NCI-H2107 treated with DMSO at 0.1 percent for 48 hours (cell line): ENCODE results near the gene NUDT17.
"Not testable (repeated sequence)": the region's sequence is repeated elsewhere in the genome, so short reads cannot be mapped to it uniquely, and the experiment has no call there.

Experiments used
- DNase-seq: peaks from one replicate; lab custom pipeline; 2025; ENCODE audit not compliant: unreplicated experiment; lab: John Stamatoyannopoulos, UW

The NUDT17 gene, protein sequence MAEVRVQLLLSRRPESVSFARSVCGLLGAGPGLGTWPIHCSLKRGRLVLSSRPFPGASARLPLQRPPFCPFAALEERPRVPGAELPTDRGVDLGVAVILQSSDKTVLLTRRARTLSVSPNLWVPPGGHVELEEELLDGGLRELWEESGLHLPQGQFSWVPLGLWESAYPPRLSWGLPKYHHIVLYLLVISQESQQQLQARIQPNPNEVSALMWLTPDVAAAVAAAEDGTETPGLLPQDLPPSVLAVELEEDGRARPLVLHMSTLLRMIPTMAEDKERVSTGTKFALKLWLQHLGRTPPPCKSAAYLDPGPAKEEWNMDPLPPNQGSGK

GRCh38 chr1:145845514-145846161 lies at the start of gene NUDT17:
Gene NUDT17 (plus strand): TSS chr1:145845630. CDS start chr1:145845641, 11 bp downstream.
- peak; percentile 82 for DNase-seq

GRCh38 chr1:145796753-145797152 lies 48.7 kb upstream of the NUDT17 start:
- DNase-seq: no peak

GRCh38 chr1:145799806-145800205 lies 45.6 kb upstream of the NUDT17 start:
- no peak for DNase-seq

DNA sequence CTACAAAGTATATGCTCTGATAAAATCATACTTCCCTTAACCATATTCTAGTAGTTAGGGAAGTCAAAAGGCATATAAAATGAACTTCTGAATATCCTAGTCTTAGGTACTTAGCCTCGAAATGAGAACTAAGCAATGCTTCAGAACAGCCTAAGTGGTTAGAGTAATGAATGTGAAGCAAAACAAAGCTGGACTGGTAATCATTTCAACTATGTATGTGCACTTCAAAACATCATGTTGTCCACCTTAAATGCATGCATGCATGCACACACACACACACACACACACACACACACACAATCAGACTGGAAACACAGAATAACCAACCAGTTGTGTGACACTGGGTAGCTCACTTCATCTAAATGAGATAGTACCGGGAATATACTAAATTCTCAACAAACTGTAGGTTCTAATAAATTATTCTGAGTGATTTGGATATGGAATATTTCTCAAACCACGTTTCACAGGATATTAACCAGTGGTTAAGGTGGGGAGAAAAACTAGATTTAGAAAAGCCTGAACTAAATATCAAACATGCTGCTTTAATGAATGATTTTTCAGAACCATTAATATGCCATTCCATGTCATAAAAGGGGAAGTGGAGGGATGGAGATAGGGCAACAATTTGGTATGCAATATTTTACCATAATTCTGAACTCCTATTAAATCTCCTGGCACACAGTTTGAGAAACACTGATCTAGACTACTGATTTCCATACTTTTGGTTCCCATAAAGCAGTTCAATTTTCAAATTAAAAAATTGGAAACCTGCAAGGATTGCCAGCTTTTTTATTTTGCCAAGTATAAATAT lies 41.0 kb upstream of the NUDT17 start:
- no peak for DNase-seq

DNA sequence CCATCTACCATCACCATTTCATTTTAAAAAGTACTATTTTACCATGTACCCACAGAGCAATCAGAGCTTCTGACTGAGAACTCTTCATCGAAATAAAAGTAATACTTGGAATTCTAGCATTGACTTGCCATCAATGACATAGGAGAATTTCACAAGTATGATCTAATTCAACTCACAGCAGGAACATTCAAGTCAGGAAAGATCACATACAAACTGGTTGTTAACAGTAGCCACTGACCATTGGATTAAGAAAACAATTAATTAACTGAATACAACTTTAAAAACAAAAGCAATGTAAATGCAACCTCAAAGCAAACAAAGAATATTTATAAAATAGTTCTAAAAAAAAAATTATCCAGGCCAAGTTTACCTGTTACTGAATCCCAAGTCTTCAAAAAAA lies 40.4 kb upstream of the NUDT17 start:
- no peak for DNase-seq

DNA sequence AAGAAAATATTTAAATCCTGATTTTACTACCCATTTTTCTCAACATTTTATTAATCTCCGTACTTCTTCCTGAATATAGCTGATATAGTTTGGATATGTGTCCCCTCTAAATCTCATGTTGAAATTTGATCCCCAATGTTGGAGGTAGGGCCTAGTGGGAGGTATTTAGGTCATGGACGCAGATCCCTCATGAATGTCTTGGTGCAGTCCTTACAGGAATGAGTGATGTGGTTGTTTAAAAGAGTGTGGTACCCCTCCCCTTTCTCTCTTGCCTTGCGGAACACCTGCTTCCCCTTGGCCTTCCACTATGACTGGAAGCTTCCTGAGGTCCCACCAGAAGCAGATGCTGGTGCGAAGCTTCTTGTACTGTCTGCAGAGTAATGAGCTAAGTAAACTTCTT lies 39.0 kb upstream of the NUDT17 start:
- DNase-seq: no peak

GRCh38 chr1:145806844-145807243 lies 38.6 kb upstream of the NUDT17 start:
- no peak for DNase-seq

- DNase-seq: not testable (repeated sequence)
These were observed 32.2 kb upstream of the NUDT17 start for GRCh38 chr1:145812977-145813810.

GRCh38 chr1:145818095-145818494 lies 27.3 kb upstream of the NUDT17 start:
- DNase-seq: not testable (repeated sequence)

- DNase-seq: not testable (repeated sequence)
These were observed 22.6 kb upstream of the NUDT17 start for GRCh38 chr1:145822779-145823331.

- DNase-seq: peak; percentile 82
These were observed 21.6 kb upstream of the NUDT17 start, which contains the start of the genes POLR3C and RNF115 for GRCh38 chr1:145823565-145824498. Gene POLR3C (plus strand): TSS chr1:145824200. CDS start chr1:145825777, 1,577 bp downstream. Gene RNF115 (minus strand): TSS chr1:145824095. CDS start chr1:145823873, 222 bp downstream.

DNA sequence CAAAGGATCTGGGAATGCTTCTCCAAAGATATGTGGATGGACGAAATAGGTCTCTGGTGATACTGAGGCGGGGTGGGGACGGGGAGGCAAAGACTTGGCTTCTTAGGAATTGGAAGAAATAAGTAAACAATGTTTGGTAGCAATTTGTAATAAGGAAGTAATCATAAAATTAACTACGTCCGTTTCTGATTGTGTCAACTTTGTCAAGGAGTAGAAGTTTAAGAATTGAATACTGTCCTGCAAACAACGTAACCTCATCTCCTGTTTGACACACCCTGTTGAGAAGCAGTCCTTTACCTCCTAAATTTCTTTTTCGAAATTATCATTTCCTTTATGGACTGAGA lies 21.0 kb upstream of the NUDT17 start:
- no peak for DNase-seq

DNA sequence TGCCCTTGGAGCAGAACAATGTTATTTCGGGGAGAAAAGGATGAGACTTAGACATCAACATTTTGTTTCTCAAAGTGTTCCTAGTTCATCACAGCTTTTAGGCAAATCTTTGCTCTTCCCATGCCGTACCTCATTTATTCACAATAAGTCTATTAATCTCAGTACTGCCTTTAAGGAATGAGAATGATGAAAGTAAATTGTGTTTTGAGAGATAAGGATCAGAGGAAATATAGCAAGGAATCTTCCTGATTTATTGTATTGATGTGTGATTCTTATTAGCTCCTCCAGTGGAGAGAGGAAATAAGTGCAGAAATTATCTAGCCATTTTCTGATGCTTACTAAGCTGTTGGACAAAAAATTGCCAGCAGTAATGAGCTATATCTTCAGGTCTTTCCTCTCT lies 19.4 kb upstream of the NUDT17 start:
- DNase-seq: no peak

- DNase-seq: no peak
These were observed 17.5 kb upstream of the NUDT17 start for GRCh38 chr1:145827966-145828365.

GRCh38 chr1:145828367-145829026 lies 16.9 kb upstream of the NUDT17 start:
- DNase-seq: no peak

GRCh38 chr1:145830810-145831209 lies 14.6 kb upstream of the NUDT17 start:
- not testable (repeated sequence) for DNase-seq

DNA sequence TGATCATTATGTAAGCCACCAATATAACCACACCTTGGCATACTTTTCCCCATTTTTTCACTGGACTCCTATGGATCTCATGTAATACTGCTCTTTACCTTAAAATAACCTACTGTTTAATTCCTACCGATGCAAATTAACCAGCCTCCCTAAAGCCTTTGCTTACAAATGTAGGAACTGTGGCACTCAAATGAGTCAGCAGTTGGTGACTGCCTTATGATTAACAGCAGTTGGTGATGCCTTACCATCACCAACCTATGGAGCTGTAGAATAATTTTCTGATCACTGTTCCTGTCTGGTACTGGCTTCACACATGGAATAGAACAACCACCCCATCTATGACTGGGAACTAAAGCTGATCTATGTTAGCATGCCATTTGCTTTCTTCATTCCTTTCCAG lies 7.8 kb upstream of the NUDT17 start:
- DNase-seq: no peak

- no peak for DNase-seq
These were observed 2.4 kb upstream of the NUDT17 start for GRCh38 chr1:145843031-145843430.

DNA sequence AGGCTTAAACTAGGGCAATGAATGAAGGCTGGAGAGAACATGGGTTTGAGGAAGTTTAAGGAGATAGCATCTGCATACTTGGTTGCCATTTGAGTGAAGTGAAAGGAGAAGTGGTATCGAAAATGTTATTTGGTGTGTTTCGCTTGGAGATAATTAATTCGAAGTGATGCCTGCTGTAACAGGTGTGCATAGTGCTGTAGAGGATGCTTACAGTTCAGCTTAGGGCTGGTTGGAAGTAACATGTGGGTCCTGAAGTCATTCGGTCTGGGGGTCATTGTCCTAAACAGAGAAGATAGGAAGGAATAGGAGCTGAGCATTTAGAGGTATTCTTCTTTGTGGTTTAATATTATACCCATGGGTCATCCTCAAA lies 301 bp upstream of the NUDT17 start:
- peak; percentile 82 for DNase-seq
